ENCODE measurements around the gene SERPINB4.
"Not testable (repeated sequence)": the region's sequence is repeated elsewhere in the genome, so short reads cannot be mapped to it uniquely, and the experiment has no call there.

The SERPINB4 gene

DNA sequence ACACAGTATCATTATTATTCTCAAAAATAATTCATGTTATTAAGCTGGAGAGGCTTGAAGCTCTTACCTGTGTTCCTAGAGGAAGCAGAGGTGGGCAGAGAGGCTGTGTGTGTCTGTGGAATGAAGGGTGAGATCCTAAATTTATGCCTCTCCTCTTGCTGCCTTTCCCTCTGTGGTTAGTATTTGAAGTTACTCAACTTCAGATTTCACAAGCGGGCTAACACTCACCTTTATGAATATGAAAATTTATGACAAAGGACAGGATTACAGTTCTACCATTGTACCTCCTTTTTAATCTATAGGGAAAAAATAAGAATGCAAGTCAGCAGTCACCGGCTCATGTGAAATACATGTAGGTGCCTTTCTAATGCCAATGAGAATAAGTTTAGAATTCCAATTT is at the start of gene SERPINB4:
TSS of gene SERPINB4 (minus strand) at position 115 of the 400 bp plus-strand sequence. CDS start 679 bp downstream, outside the sequence.
- not testable (repeated sequence) for DNase-seq

DNA sequence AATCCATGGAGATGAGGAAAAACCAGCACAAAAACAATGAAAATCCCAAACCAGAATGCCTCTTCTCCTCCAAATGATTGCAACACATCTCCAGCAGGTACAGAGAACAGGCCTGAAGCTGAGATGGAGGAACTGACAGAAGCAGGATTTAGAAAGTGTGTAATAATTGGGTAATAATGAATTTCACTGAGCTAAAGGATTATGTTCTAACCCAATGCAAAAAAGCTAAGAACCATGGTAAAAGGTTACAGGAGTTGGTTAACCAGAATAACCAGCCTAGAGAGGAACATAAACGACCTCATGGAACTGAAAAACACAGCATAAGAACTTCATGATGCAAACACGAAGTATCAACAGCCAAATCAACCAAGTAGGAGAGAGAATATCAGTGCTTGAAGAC is 45.0 kb upstream of the SERPINB4 start:
- DNase-seq: no peak

DNA sequence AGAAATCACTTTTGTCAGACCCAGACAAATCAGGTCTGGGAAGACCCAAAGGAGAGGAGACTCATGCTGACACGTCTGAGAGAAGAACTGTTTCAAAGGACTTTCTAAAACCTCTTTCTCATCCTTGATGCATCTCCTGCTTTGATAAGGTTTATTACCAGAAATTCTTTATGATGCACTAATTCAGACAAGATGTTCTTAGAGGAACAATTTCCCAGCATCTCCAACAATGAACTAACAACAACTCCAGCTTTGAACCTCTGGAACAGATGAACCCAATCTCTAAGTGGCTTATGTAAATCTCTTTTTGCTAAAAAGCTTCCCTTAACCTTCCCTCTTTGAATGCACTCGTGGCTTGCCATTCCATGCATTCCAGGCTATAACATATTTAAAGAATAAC is 42.8 kb upstream of the SERPINB4 start:
- DNase-seq: no peak

- no peak for DNase-seq
These were observed 40.7 kb upstream of the SERPINB4 start for GRCh38 chr18:63684718-63685117.

DNA sequence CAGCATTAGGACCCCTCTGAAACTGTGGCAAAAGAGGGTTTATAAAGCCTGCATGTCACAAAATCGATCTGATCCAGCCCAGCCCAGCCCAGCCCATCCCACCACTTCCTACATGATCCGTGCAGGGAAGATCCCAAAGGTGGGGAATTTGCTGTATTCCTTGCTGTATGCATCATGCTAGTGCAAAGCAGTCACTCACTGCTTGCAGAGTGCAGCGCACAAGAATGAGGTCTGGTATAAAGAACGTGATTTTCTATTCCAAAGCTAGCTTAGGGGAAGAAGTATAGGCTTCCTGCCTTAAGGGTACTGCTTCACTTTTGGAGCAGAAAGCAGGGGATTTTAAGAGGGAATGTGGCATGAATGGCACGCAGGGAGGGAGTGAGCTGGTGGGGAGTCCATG is 39.8 kb upstream of the SERPINB4 start:
- no peak for DNase-seq

DNA sequence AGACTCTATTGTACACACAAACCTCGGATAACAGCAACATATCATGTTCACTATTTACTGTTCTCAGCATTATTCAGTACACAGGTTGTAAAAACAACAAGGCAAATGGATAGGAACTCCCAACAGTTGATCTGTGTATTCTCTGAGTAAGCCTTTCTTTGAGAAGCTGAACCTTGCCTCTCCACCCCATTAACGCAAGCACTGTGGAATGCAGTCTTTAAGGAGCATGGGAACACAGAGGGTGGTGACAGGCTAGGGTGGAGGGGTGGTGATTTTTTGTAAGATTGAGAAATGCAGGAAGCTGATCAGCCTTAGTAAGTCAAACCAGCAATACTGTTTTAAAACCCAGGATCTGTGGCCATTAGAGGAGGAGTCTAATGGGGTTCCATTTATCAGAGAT is 39.1 kb upstream of the SERPINB4 start:
- DNase-seq: no peak

DNA sequence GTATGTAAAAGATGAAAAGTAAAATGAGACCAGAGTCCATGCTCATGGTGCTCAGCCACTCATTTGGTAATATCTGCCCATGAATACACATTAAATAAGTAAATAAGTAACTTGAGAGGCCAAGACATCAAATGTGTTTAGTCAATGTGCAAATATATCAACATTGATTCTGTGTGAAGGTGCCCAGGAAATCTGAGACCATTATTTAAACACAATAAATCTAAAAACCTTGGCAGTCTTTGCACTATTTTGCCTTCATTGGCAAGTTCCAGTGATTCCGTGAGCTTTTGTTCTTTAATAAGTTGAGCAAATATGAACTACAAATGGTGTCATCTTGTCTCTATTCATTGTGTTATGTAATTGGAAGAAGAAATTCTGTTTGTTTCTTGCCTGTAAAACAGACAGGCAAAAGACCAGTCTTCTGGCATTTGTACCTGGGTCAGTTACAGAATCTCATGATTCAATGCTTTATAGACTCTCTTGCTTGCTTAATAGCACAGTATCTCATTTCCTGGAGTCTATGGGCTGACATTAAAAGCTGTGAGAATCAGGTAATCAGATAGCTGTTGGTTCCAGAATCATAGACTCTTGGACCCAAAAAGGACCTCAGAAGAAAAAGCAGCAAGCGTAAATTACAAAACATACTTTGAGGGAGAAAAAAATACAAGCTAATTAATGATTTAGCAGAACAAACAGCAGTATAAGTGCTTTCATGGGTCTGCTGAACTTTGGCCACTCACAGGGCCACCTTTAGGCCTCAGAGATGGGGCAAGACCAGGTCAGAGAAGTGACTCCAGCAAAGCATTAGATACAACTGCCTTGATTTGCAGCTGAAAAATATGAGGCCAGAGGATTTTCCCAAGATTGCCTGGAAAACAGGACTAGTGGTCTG is 37.6 kb upstream of the SERPINB4 start:
- no peak for DNase-seq

DNA sequence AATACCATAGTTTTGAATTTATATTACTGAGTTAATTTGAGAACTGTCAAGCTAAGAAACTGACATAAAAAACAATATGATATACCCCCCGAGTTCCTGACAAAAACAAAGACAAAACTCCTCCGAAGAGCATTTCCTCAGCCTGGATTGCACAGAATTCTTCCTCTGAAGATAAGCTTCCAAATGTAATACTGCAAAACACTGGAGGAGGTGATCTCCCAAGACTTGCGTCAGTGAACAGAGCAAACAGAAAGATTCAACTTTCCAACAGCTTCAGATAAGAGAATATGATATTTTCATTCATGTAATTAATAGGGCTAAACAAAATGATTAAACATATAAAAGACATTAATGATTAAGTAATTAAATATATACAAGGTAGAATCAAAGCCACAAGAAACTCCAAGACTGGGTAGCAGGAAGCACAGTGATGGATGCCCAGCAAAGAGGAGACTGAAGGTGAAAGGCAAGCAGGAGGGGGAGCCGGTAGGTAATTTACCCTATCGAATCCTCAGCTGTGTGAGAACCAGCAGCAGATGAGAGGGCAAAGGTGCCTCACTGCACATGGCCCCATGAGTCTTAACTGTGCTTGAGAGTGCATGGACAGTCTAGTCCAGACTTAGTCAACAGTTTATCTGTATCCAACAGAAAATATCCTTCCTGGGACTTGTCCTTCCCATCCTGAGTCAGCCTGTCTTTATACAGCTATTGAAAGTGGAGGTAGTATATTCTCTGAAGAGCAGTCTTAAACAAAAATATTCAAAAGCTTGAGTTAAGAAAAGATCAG is 36.0 kb upstream of the SERPINB4 start:
- no peak for DNase-seq

- DNase-seq: no peak
These were observed 33.6 kb upstream of the SERPINB4 start for GRCh38 chr18:63677500-63678225.

GRCh38 chr18:63676526-63677323 is 32.7 kb upstream of the SERPINB4 start:
- no peak for DNase-seq

DNA sequence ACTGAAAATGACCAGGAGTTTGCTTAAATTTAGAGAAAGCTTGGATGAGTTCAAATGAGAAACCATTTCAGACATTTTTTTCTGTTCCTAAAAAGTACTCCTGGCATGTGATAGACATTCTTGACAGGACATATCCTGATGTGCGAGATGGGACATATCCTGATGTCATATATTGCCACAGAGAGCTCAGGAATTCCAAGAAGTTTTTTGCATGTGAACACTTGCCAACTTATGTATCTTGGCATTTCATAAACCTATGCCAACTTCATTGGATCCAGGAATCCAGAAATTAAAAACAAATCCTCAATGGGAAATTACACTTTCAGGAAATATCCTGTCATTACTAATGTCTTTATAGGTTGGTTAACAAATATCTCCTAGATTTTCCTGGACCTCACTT is 20.5 kb upstream of the SERPINB4 start:
- no peak for DNase-seq

DNA sequence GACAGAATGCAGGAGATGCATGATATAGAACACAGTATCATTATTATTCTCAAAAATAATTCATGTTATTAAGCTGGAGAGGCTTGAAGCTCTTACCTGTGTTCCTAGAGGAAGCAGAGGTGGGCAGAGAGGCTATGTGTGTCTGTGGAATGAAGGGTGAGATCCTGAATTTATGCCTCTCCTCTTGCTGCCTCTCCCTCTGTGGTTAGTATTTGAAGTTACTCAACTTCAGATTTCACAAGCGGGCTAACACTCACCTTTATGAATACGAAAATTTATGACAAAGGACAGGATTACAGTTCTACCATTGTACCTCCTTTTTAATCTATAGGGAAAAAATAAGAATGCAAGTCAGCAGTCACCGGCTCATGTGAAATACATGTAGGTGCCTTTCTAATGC is 17.7 kb upstream of the SERPINB4 start, which contains the start of gene SERPINB3:
TSS of gene SERPINB3 (minus strand) at position 144 of the 400 bp plus-strand sequence. CDS start 677 bp downstream, outside the sequence.
- not testable (repeated sequence) for DNase-seq

DNA sequence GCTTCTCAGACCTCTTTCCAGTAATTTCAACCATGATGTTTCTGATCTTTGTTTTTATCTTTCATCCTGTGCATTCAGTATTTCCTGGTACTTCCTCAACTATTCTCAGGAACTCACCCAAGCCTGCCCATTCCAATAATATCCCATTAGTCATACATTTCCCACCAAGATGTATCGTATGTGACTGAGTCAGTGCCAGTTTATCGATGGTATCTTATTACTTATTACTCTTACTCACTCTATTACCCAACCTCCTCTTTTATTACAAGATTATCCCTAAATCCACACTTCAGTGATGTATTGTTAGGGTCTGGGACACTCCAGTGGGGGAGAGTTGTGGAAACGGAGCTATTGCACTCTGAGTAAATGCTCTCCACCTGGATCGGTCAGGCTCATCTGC is 14.9 kb upstream of the SERPINB4 start:
- DNase-seq: not testable (repeated sequence)

DNA sequence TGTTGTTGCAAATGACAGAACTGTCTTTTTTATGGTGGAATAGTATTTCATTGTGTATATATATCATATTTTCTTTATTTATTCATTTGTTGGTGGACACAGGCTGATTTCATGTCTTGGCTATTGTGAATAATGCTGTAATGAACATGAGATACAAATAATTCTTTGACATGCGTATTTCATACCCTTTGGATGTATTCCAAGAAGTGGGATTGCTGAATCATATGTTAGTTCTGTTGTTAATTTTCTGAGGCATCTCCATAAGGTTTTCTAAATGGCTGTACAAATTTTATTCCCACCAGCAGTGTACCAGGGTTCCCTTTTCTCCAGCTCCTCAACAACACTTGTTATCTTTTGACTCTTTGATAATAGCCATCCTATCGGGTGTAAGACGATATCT is 6.2 kb upstream of the SERPINB4 start:
- DNase-seq: not testable (repeated sequence)

GRCh38 chr18:63648241-63648640 is 4.2 kb upstream of the SERPINB4 start:
- no peak for DNase-seq

- DNase-seq: no peak
These were observed 2.9 kb upstream of the SERPINB4 start for GRCh38 chr18:63646936-63647335.

DNA sequence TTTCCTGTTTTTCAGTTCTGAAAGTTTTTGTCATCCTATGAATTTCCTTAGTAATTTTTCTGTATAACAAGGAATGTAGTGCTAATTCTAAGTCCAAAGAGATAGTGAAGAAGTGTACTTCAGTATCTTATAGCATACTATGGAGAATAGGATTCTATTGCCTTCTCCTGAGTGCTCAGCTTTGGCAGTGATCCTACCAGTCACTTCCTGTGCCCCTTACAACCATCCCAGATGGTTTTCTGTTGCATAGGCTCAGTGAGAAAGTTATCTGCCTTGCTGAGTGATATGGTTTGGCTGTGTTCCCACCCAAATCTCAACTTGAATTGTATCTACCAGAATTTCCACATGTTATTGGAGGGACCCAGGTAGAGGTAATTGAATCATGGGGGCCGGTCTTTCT is 638 bp upstream of the SERPINB4 start:
- not testable (repeated sequence) for DNase-seq

DNA sequence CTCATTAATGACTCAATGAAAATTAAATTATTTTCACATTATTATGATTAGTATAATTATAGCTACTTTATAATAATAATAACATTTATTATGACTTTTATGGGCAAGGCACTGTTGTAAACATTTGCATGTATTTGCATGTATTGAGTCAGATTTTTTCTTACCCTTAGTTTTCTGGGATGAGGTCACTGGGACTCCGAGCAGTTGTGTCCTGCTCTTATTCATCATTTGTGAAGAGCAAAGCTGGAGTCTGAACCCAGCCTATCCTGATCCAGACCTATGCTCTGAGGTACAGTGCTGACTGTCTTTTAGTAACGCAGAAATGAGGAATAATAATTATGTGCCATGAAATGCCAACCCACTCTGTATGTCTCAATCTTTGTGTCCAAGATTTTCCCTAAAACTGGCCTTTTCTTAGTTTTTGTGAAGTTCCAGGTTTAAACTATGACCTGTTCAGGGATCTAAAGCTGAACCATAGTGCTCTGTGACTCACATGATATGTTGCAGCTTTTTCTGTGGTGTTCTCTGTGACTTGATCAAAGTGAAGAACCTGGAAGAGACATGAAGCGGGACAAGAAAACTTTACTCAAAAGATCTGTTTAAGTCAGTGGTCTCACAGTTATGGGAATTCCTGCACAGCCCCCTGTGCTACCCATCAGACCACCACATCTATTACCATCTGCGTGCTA is 1.2 kb downstream of the SERPINB4 start:
- DNase-seq: not testable (repeated sequence)

GRCh38 chr18:63641157-63641680 is 2.8 kb downstream of the SERPINB4 start:
- not testable (repeated sequence) for DNase-seq

GRCh38 chr18:63637703-63638102 is 6.4 kb downstream of the SERPINB4 start:
- no peak for DNase-seq

GRCh38 chr18:63627819-63628218 is 16.2 kb downstream of the SERPINB4 start:
- no peak for DNase-seq

All from bone marrow (tissue), 2 donors.